ENCODE results near the gene NEDD4L.
"Not testable (repeated sequence)": the region's sequence is repeated elsewhere in the genome, so short reads cannot be mapped to it uniquely, and the experiment has no call there.

The NEDD4L gene

DNA sequence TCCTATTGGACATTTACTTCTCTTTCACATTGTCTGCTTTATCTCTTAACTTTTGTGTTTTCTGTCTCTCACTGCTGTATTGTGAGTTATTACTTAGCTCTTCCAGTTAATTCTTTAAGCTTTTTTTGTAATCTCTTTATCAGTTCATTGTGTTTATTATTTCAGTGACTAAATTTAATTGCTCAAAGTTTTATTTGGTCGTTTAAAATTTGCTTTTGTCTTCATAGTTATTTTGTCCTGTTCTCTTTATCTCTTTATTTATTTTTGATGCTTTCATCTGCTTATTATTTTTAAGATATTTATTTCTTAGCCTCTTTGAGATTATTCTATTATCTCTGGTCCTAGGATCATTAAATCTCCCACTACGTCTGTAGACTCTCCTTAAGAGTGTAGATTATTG is 316.3 kb downstream of the NEDD4L start:
- DNase-seq: no peak

DNA sequence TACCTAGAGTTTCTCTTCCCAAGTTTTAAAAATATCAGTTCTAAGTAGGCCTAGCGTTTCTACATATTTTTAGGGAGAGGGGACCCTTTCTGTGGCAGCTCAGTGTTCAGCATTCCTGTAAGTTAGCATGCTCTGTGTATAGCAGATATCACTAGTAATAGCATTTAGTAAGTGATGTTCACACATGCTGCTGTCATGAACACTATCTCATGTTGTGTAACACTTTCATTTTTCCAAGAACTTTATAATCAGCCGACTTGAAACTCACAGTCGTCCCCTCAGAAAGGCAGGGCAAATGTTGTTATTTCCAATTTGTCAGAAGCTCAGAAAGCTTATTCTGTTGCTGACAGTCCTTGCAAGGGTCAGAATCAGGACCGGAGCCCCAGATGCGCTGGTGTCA is 317.2 kb downstream of the NEDD4L start:
- no peak for DNase-seq

DNA sequence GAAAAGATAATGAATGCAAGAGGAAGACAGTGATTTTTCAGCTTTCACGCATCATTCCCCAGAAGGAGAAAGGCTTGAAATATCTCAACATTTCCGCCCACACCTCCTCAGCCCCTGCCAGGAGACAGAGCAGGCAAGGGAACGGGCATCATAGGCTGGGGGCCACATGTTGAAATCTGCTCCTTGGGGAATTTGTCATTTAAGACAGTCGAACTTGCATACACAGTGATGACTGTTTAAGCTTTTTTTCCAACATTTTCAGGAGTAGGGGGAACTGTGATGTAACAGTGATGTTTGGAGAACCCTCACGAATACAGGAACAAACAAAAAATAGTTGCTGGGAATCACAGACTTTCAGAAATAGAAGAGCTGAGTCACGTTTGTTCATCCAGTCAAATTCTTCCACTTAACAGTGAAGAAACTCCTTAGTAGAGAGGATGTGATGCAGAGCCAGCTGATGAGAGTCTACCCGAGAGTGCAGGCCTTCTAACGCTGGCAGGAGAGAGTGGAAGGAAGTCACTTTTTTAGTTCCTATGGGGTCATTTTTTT is 318.1 kb downstream of the NEDD4L start:
- no peak for DNase-seq

DNA sequence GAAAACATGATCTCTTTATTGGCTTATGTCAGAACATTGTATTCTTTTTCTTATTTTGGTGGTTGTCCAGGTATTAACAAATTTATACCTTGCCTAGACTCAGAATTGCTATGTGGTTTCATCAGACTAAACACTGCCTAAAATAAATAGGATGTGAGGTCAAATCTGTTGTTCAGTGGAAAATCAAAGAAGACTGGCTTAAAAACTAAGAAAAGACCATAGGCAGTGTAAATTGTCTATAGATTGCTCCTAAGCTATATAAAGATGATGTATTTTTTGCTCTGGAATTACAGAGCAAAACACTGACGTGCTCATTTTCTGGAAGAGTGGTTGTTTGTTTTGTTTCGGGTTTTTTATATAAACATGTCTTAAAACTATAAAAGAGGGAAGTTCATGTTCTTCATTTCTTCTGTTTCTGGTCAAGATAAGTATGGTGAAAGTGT is 318.8 kb downstream of the NEDD4L start:
- DNase-seq: no peak

DNA sequence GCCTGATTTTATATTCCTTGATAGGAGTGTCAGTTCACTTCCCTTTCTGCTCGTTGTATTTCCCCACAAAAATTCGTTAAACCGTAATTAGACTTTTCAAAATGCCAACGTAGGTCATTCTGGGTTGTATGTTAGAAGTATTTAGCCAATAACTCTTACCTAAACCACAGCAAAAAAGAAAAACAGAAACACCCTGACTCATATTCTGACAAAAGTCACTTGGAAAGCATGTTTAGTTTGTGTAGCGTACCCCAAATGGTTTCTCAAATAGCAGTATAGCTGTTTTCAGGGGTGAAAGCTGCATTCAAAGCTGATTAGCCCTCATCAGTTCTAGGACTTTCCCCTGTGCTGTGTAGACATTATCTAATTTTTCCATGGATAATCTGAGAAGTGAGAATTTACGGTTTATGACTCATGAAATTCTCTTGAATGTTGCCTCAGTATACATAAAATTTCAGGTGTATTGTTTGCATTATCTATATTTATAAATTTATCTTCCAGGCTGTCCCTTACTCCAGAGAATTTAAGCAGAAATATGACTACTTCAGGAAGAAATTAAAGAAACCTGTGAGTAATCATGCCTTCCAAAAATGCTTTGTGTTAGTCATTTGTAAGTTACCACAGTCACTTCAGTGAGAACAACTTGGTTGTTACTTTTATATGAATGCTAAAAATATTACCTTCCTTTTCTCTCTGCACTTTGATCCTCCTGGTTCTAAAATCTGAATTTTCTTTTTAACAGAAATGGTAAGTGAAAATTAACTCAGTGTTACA is 319.9 kb downstream of the NEDD4L start:
- DNase-seq: no peak

DNA sequence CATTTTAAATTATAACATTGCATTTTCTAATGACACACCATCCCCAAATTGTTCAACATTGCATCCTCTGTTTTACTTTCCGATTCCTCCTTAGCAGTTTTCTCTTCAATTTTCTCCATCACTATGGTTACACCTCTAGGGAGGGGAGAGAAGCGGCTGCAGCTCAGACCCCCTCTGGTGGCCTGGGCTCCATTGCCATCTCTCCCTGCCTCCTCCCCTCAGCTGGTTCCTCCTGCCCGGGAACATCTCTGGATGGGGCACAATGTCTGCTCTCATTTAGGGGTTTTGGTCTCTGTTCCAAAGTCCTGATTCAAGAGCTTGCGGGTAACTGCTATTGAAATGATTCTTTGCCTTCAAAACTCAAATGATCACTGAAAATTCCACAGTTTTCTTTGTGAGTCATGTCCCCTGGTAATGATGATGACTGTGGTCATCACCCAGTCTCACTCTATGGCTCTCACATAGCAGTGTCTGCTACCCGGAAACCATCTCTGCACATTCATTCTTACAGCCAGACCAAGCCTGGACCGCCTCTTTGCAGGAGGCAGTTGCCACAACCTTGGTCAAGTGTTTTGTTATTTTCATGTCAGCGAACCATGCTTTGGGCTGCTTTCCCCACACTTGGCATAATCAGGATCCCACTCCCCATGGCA is 321.0 kb downstream of the NEDD4L start:
- DNase-seq: no peak

DNA sequence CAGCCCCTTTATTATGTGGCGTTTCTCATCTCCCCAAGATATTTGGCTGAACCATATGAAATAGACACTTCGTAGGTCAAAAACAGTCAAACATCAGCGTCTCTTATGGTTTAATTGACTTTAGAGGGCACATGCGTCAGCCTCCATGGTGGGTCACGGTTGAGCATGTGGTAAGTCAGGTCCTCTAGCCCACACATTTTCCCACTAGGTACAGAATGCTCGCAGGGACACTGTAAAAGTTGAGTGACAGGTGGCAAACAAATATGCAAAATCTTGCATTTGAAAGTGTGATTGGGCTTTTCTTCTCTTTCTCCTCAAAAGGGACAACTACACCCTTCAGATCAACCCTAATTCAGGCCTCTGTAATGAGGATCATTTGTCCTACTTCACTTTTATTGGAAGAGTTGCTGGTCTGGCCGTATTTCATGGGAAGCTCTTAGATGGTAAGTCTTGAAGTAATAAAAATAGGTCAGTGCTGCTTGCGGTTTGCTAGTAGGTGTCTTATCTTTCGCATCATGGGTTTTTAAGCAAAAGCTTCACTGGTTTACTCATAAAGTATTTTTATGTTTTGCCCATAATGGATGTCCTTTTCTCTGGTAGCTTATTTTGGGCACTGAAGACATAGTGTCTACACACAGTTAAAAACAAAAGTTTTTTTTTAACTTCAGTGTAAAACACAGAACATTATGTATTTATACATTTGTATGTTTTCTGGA is 323.6 kb downstream of the NEDD4L start:
- DNase-seq: no peak

DNA sequence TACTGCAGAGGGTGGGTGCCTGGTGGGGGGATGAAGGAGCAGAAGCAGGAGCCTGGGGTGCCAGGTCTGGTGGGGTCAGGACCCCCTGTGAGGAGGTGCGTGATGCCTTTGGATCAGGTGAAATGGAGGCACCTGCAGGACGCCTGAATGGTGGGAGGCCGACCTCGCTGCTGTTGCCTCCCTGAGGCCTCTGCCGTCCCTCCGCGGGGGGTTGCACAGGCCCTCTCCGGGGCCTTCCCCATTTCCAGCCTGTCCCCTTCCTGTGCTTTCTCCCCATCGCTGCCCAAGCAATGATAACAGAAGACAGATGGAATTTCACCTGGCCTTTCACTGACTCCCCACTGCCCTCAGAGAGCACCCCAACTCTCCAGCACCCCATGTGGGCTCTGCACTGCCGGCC is 325.6 kb downstream of the NEDD4L start:
- DNase-seq: no peak

DNA sequence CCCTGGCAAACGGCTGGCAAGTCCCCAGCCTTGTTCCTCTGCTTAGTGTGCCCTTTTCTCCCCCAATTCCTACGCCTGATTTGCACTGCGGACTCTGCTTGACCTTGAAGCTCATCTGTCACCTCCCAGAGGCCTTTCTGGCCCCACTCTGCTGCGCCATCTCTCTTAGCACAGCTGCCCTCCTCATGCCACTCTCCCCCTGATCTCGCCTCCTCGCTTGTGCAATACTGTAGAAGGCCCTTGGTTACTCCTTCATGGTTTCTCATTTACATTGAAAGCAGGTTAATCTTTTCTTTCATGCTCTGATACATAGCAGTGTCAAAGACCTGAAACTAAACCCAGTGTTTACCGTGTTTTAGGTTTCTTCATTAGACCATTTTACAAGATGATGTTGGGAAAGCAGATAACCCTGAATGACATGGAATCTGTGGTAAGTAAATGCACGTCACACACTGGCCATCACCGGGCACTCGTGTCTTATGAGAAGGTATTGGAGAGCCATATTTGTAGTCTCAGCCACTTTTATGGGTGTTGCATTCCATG is 326.1 kb downstream of the NEDD4L start:
- no peak for DNase-seq

DNA sequence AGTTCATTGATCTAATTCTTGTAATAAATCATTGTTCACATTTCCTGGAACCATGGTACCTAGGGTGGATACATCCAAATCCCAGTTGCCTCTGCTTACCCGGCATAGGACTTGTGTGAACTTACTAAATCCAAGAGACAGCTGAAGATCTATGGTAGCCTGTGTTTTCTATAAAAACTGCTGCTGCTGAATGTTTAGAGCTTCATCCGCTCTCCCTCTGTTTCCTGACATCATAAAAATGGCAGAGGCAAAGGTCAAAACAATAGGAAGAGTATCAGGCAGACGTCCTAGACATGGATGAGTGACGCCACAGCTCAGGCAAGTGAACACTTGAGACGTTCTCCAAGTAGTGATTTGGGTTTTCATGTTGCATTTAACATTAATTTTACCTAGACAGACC is 326.6 kb downstream of the NEDD4L start:
- no peak for DNase-seq

DNA sequence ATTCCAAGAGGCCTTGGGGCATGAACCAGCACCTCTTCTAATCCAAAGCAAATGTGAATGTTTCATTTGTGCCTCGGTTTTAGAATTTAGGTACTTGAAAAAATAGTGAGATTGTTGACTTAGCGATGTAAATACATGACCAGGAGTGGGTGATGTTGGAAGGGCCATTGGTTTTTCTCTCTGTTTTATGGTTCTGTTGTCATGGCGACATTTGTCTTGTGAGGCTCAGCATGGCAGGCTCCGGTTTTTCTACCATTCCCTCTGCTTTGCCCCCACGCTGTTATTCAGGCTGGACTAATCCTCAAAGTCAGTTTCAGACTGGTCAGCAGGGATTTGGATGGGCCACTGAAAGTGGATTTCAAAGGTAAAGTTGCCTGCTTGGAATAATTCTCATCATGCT is 329.5 kb downstream of the NEDD4L start:
- no peak for DNase-seq

DNA sequence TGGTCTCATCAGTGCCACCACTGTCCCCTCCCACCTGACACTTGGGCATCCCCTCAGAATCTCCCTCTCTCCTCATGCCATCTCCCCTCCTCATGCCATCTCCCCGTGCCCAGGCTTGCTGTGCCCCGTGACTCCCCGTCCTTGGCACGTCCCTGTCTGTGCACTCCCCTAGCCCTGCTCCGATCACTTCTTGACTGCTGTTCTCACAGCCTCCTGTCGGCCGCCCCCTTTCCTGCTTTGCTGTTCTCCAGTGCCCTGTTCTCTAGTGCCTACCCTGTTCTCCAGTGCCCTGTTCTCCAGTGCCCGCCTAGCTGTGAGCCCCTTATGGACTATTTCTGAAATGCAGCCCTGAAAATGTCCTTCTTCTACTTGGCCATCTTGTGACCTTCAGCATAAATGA is 331.0 kb downstream of the NEDD4L start:
- no peak for DNase-seq

DNA sequence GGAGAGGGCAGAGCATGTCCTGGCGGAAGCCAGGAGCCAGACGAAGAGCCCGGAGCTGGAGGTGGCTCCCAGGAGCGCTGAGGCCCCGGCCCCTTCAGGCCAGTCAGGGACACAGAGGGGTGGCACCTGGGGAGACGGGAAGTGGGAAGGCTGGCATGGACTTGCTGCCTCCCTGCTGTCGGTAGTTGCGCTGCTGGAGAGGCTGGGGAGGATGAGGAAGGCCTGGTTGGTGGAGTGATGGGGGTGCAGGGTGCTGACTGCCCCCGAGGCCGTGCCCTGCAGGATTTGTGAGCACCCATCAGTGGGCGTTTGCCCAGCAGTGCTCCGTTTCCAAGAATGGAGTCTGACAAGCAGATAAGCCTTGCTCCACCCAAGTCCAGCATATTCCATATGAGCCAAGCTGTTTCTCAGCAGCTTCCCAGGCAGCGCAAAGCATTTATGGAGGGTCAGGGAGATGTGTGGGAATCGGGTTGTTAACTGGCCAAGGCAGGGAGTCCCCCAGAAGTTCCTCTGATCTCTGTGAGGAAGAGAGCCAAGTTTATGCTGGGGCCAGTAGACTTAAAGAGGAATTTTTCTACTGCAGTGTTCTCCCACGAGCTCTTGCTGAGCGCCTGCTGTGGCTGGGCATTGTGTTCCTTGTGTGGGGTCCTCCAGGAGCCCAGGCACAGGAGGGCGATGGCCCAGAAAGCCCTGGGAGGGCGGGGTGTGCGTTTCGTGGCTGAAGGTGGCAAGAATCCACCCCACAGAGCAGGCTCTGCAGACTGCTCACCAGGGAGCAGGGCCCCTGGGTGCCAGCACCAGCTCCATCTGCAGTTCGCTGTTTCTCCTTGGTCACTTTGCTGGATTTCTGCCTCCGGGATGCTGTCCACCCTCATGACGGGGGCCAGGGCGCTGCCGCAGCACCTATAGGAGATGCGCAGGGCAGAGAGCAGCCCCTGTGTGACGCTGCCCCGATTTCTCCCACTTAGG is 334.7 kb downstream of the NEDD4L start:
- DNase-seq: no peak

DNA sequence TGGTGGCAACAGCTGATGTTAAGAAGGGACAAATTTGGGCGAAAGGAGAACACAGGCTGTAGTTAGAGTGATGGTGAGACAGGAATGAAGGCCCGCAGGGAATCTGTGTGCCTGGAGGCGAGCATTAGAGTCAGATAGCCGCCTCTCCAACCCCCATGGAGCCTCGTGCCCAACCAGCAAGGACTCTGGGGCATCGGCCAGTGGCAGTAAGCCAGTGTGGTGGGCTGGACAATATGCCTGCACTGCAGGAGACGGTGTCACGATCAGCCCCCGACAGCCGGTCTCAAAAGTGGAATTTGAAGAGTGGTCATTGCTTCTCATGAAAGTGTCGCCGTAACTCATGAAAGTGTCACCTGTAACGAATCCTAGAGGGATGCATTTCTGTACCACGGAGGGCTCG is 335.4 kb downstream of the NEDD4L start:
- DNase-seq: no peak

DNA sequence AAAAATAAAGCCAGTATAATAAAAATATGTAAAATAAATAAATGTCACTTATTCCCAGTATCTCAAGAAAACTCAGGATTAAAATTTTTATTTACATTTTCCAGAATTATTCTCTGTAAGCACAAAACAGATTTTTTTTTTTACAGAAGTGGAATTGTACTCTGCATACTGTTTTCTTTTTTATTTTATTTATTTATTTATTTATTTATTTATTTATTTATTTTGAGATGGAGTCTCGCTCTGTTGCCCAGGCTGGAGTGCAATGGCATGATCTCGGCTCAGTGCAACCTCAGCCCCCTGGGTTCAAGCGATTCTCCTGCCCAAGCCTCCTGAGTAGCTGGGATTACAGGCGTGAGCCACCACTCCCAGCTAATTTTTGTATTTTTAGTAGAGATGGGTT is 336.1 kb downstream of the NEDD4L start:
- DNase-seq: not testable (repeated sequence)

DNA sequence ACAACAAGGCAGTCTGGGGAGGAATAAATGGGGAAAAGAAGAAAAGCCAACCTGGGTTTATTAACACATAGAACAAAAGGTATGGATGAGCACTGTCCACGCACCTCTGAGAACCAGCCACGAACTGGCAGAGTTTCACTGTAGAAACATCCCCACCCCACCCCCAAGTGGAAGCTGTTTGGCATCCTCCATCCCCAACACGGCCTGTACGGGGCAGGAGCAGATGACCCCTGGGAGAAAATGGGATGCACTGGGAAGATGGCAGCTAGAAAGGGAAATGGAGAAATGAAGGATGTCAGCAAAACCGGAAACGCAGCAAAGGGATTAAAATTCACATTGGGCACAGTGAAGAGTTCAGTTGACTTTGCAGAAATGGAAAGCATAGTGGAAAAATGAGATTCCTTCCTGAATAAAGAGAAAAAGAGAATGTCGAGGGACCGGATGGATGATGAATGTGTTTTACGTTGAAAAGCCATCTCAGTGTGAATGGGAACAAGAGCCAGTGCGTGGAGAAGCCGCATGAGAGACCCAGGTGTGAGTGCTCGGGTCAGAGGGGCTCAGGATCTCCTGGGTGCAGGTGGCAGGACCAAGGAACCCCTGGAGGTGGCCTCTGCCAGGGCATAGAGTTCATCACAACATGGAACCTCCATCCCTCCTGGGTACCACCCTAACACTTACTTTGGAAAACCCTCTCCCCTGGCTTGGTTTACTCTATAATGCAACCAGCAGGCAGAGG is 337.8 kb downstream of the NEDD4L start:
- no peak for DNase-seq

DNA sequence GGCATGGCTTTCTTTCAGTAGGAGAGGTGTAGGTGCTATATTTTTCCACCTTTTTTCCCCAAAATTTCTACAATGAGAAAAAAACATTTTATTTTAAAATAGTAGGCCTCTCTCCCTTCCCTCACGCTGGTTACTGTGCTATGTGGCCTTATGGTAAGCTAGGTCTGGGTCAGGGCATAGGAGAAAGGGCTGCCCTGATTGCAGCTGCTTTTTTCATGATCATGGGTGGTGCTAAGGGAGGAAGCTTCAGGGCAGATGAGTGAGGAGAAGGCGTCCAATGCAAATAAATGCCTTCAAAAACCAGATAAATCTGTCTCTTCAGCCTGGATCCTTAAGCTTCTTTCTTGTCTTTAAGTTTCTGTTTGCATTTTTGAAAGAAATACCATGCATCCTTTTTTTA is 338.4 kb downstream of the NEDD4L start:
- DNase-seq: no peak

DNA sequence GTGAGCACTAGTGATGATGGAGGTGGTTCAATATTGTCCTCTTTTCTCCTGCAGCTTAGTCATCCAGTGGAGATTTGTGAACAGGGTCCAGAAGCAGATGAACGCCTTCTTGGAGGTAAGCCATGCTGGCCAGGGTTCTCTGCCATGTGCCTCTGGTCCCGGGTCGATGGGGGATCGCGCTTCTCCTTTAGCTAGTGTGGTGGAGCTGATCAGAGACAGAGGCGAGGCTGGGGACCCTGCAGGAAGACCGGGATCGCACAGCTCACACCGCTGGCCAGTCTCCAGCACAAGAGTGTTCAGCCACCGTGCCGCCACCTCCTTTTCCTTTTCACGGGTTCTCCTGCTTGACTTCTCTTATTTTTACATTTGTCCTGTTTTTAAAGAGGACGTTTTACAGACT is 341.4 kb downstream of the NEDD4L start:
- no peak for DNase-seq

DNA sequence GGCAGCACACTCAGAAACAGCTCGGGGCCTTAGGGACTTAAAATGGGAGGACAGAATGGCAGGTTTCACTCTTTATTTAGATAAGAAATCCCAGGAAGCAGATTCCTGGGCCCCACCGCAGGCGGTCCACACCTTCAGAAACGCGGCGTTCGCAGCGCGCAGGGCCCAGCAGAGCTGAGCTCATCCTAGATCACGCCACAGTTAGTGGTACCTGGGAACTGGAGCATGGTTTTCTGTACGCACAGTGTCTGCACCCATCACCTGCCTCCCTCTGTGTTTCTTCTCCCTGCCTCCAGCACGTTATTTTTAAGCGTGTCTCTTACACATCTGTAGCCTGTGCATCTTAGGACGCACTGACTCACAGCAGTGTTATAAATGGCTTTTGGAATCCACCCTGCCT is 342.8 kb downstream of the NEDD4L start:
- no peak for DNase-seq

DNA sequence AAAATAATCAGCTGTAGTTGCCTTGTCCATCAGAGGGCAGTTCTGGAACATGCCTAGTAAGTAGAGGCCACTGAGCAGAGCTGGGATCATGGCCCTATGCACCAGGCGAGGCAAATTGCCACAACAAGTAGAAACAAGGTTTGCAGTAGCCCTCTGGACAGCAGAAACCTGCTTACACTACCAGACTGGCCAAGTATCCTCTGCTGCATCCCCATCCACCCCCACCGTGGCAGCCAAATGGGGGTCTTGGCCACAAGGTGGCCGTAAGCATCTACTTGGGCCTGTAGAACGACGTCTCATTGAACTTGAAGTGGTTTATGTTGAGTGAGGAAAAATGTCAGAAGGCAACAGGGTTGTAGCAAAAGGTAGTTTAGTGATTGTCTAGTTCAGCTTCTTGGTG is 343.7 kb downstream of the NEDD4L start:
- DNase-seq: no peak

DNA sequence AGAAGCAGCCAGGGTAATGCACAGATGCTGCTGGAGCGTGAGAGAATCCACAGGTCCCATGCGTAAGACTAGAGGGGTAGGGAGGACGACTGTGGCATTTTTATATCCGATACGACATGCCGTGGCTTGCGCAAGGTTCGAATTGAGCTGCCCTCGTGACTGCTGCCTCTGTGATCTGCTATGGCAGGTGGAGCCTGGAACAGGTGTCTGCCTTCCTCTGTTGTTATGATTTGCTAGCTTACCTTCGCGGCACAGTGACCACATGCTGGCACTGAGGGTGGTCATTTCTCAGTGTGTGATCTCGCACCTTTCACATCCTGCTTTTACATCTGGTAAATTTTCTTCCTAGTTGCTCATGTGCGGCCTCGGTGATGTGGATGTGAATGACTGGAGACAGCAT is 344.7 kb downstream of the NEDD4L start:
- DNase-seq: no peak

DNA sequence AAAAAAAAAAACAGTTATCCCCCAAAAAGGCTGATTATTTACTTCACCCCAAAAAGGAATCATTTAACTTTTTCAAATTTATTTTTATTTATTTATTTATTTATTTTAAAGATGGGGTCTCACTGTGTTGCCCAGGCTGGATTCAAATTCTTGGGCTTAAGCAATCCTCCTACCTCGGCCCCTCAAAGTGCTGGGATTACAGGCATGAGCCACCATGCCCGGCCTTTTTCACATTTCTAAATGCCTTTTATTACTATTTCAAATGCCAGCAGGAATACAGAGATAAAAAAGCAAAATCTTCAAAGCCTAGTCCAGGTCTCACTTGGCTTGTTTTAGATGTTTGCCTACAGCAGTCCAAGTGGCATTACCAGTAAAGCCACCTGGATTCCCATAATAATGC is 345.7 kb downstream of the NEDD4L start:
- DNase-seq: no peak
